GM10248 (cell line): Measurements from ENCODE around the gene KMT2C.
"Not testable (repeated sequence)": the region's sequence is repeated elsewhere in the genome, so short reads cannot be mapped to it uniquely, and the experiment has no call there.

Experiments used
- CTCF ChIA-PET: fragments of 300-600 bp; sonication (Branson Sonifier 250); formaldehyde crosslinking; extraction: SDS; loops from one replicate; lab custom pipeline; 2021; ENCODE audit warnings: antibody characterized with exemption; lab: Yijun Ruan, JAX
- POLR2A ChIA-PET: fragments of 350-650 bp; sonication (Branson Sonifier 250); formaldehyde crosslinking; extraction: SDS; loops from one replicate; lab custom pipeline; 2020; ENCODE audit warnings: antibody characterized with exemption; lab: Yijun Ruan, JAX
- DNase-seq: peaks from one replicate; pipeline ENCODE4 v3.0.0; 2012; ENCODE audit errors: extremely low spot score
- CTCF ChIP-seq: IDR thresholded peaks from 2 replicates; pipeline ENCODE4 v1.5.1; 2012; ENCODE audit warnings: mild to moderate bottlenecking, low read depth; ENCODE audit errors: extremely low read depth, missing control alignments, control extremely low read depth

Gene KMT2C

GRCh38 chr7:152442330-152442835 lies 6.6 kb upstream of the KMT2C start:
- DNase-seq = no peak
- CTCF ChIA-PET = interaction anchor here (1.1 kb wide), 1 partner anchor 21 kb away, joined by 3 read pairs; no protein-coding TSS in a partner anchor
- TF ChIP-seq CTCF = no peak
- POLR2A ChIA-PET = no interaction called here

- CTCF ChIA-PET = interaction anchor here (1.1 kb wide), 1 partner anchor 22 kb away, joined by 3 read pairs; no protein-coding TSS in a partner anchor
- POLR2A ChIA-PET = not testable (repeated sequence)
Observed at GRCh38 chr7:152441810-152442209, 6.0 kb upstream of the KMT2C start.

GRCh38 chr7:152441168-152441567 lies 5.4 kb upstream of the KMT2C start:
- CTCF ChIA-PET, POLR2A ChIA-PET, DNase-seq: not testable (repeated sequence)

More at GRCh38 chr7:152441810-152442209, 6.0 kb upstream of the KMT2C start:
- DNase-seq = not testable (repeated sequence)

GRCh38 chr7:152438017-152438416 lies 2.2 kb upstream of the KMT2C start:
- POLR2A ChIA-PET, DNase-seq, CTCF ChIA-PET: not testable (repeated sequence)

- POLR2A ChIA-PET, CTCF ChIA-PET: not testable (repeated sequence)
Observed at GRCh38 chr7:152436931-152437575, 1.2 kb upstream of the KMT2C start.

GRCh38 chr7:152436111-152436930 lies 518 bp upstream of the KMT2C start:
- ChIA-PET CTCF (no interaction called here), POLR2A (no interaction called here)
- TF ChIP-seq CTCF = peak; percentile 7
- DNase-seq = peak; percentile 92

More at GRCh38 chr7:152436931-152437575, 1.2 kb upstream of the KMT2C start:
- DNase-seq = not testable (repeated sequence)

GRCh38 chr7:152434511-152435383 lies 1.1 kb downstream of the KMT2C start:
- CTCF ChIA-PET = interaction anchor here (1.1 kb wide), 1 partner anchor 11 kb away, joined by 3 read pairs; no protein-coding TSS in a partner anchor
- DNase-seq = not testable (repeated sequence)
- POLR2A ChIA-PET = interaction anchor here (0.6 to 1.5 kb wide), 2 partner anchors 29 to 37 kb away, joined by 3 read pairs; no protein-coding TSS in a partner anchor

GRCh38 chr7:152433721-152434490 lies 1.9 kb downstream of the KMT2C start:
- DNase-seq = not testable (repeated sequence)
- ChIA-PET CTCF (interaction anchor here (1.0 to 1.7 kb wide), 3 partner anchors 10 to 96 kb away, joined by 3 to 5 read pairs (median 3); no protein-coding TSS in a partner anchor), POLR2A (interaction anchor here (1.5 kb wide), 1 partner anchor 30 kb away, joined by 3 read pairs; no protein-coding TSS in a partner anchor)

GRCh38 chr7:152432735-152433134 lies 3.1 kb downstream of the KMT2C start:
- POLR2A ChIA-PET, DNase-seq: not testable (repeated sequence)
- CTCF ChIA-PET = interaction anchor here (1.0 to 1.7 kb wide), 2 partner anchors 9 to 95 kb away, joined by 3 to 5 read pairs; no protein-coding TSS in a partner anchor
